Uterus (tissue), 4 donors: ENCODE results near the gene CTCF. TPM values are rescaled to one million over a fixed set of nuclear protein-coding genes. Genes with fewer than 3 reads are reported as not detected.

Source experiments
- DNase-seq, 2 donors: peaks; one replicate each; pipeline ENCODE4 v3.0.0-alpha.2; 2019 to 2020
- H3K27ac ChIP-seq, 2 donors: fragments of 200-600 bp; sonication (generic); 1 replicate in 1 of 2; 2 replicates in 1 of 2; pipeline ENCODE4 v1.5.1; 2016 to 2018
- H3K27me3 ChIP-seq, 2 donors: fragments of 200-600 bp; sonication (generic); one replicate each; pipeline ENCODE4 v1.5.1; 2018 to 2019; ENCODE audit warnings: control low read depth in 1 of 2
- H3K36me3 ChIP-seq, 2 donors: fragments of 200-600 bp; sonication (generic); one replicate each; pipeline ENCODE4 v1.5.1; 2019; ENCODE audit warnings: control low read depth in 1 of 2
- H3K4me1 ChIP-seq, 2 donors: fragments of 200-600 bp; sonication (generic); one replicate each; pipeline ENCODE4 v1.5.1; 2018 to 2019; ENCODE audit warnings: control low read depth in 1 of 2
- H3K4me3 ChIP-seq, 2 donors: fragments of 200-600 bp; sonication (generic); 1 replicate in 1 of 2; 2 replicates in 1 of 2; pipeline ENCODE4 v1.5.1; 2018 to 2019; ENCODE audit warnings: mild to moderate bottlenecking in 1 of 2
- H3K9me3 ChIP-seq, 2 donors: fragments of 200-600 bp; sonication (generic); one replicate each; pipeline ENCODE4 v1.5.1; 2019; ENCODE audit warnings: control low read depth in 1 of 2
- POLR2A ChIP-seq, 2 donors: fragments of 450-650 bp; IDR thresholded peaks; one replicate each; pipeline ENCODE4 v1.6.1; 2016; ENCODE audit warnings: antibody characterized with exemption in 2 of 2, mild to moderate bottlenecking in 1 of 2, moderate library complexity in 1 of 2
- intact Hi-C: fragments of 100-400 bp; cut with DNase I; formaldehyde crosslinking; loops from one replicate; pipeline ENCODE4 v1.15.1; 2023; ENCODE audit warnings: low total_unique reads
- total RNA-seq, 4 donors: library from RNA; depleted of rRNA in 3 of 4; stranded (reverse); fragments of >200 nt in 3 of 4; gene quantifications; one replicate each; pipeline versions ENCODE4 v1.1.0 to v1.2.4, GENCODE V29; 2014 to 2023
- TF ChIP-seq, protein P1 (sequence below), 4 experiments: fragments of 200-600 bp in 2 of 4; fragments of 450-650 bp in 2 of 4; sonication (generic) in 2 of 4; IDR thresholded peaks; one replicate each; pipeline ENCODE4 v1.5.1; 2016 to 2019; ENCODE audit warnings: antibody characterized with exemption in 4 of 4, mild to moderate bottlenecking in 2 of 4, moderate library complexity in 1 of 4
- donor health status: DM: yes; HTN: yes; CAD: no.

Gene CTCF
- total RNA-seq, 4 donors from 2014 or later: 24.8 to 54.1 (median 43.7) TPM

DNA sequence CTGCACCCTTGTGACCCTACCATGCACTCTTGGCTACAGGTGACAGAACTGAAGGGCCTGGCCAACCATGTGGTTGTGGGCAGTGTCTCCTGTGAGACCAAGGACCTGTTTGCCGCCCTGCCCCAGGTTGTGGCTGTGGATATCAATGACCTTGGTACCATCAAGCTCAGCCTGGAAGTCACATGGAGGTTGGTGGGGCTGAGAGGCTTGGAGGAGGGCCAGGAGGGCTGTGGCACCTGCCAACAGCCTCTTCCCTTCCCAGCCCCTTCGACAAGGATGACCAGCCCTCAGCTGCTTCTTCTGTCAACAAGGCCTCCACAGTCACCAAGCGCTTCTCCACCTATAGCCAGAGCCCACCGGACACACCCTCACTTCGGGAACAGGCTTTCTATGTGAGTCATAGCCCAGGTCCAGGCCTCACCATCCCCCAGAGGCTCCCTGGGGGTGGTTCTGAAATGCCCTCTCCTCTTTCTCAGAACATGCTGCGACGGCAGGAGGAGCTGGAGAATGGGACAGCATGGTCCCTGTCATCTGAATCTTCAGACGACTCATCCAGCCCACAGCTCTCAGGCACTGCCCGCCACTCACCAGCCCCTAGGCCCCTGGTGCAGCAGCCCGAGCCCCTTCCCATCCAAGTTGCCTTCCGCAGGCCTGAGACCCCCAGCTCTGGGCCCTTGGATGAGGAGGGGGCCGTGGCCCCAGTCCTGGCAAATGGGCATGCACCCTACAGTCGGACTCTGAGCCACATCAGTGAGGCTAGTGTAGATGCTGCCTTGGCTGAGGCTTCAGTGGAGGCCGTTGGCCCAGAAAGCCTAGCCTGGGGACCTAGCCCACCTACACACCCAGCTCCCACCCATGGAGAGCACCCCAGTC lies 20.7 kb upstream of the CTCF start:
- Histone ChIP-seq H3K27ac (no peak overlapping the region), H3K4me3 (no peak overlapping the region), H3K4me1 (peaks cover 0 to 21% of the 10 kb centered on the region in 2 donors), H3K9me3 (no peaks in the 10 kb centered on the region), H3K36me3 (no peaks in the 10 kb centered on the region), H3K27me3 (no peaks in the 10 kb centered on the region)
- intact Hi-C loops: no loop called here
- TF ChIP-seq POLR2A (IDR thresholded peaks at IDR 0.05): no peak
- TF ChIP-seq, protein P1, sequence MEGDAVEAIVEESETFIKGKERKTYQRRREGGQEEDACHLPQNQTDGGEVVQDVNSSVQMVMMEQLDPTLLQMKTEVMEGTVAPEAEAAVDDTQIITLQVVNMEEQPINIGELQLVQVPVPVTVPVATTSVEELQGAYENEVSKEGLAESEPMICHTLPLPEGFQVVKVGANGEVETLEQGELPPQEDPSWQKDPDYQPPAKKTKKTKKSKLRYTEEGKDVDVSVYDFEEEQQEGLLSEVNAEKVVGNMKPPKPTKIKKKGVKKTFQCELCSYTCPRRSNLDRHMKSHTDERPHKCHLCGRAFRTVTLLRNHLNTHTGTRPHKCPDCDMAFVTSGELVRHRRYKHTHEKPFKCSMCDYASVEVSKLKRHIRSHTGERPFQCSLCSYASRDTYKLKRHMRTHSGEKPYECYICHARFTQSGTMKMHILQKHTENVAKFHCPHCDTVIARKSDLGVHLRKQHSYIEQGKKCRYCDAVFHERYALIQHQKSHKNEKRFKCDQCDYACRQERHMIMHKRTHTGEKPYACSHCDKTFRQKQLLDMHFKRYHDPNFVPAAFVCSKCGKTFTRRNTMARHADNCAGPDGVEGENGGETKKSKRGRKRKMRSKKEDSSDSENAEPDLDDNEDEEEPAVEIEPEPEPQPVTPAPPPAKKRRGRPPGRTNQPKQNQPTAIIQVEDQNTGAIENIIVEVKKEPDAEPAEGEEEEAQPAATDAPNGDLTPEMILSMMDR (IDR thresholded peaks at IDR 0.05): no peak
- no peak for DNase-seq

DNA sequence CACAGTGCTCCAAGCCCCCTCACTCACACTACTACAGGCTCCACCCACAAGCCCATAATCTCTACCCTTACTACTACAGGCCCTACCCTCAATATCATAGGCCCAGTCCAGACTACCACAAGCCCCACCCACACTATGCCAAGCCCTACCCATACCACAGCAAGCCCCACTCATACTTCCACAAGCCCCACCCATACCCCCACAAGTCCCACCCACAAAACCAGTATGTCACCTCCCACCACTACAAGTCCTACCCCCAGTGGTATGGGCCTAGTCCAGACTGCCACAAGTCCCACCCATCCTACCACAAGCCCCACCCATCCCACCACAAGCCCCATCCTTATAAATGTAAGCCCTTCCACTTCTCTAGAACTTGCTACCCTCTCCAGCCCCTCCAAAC lies 19.9 kb upstream of the CTCF start:
- TF ChIP-seq POLR2A (IDR thresholded peaks at IDR 0.05): no peak
- TF ChIP-seq, protein P1 (IDR thresholded peaks at IDR 0.05): no peak
- intact Hi-C loops: no loop called here
- H3K27me3 ChIP-seq: no peaks in the 10 kb centered on the region
- H3K9me3 ChIP-seq: no peaks in the 10 kb centered on the region
- H3K36me3 ChIP-seq: no peaks in the 10 kb centered on the region
- H3K4me3 ChIP-seq: no peak overlapping the region
- H3K27ac ChIP-seq: peak overlapping the region in 1 of 2 donors; percentile 44
- DNase-seq: peak in 1 of 2 donors; percentile 57
- peaks cover 0 to 21% of the 10 kb centered on the region in 2 donors for H3K4me1 ChIP-seq

DNA sequence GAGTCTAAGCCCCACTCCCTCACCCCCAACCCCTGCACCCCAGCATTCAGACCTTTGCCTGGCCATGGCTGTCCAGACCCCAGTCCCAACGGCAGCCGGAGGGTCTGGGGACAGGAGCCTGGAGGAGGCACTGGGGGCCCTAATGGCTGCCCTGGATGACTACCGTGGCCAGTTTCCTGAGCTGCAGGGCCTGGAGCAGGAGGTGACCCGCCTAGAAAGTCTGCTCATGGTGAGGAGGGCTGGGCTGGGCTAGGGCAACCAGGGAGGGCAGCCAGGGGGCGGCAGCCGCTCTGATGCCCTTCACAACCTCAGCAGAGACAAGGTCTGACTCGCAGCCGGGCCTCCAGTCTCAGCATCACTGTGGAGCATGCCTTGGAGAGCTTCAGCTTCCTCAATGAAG lies 19.3 kb upstream of the CTCF start:
- Histone ChIP-seq H3K36me3 (no peaks in the 10 kb centered on the region), H3K4me3 (no peak overlapping the region), H3K27me3 (no peaks in the 10 kb centered on the region), H3K9me3 (no peaks in the 10 kb centered on the region), H3K4me1 (peaks cover 0 to 18% of the 10 kb centered on the region in 2 donors), H3K27ac (peak overlapping the region in 1 of 2 donors; percentile 44)
- no peak for DNase-seq
- TF ChIP-seq POLR2A (IDR thresholded peaks at IDR 0.05): no peak
- TF ChIP-seq, protein P1 (IDR thresholded peaks at IDR 0.05): no peak
- intact Hi-C loops: no loop called here

DNA sequence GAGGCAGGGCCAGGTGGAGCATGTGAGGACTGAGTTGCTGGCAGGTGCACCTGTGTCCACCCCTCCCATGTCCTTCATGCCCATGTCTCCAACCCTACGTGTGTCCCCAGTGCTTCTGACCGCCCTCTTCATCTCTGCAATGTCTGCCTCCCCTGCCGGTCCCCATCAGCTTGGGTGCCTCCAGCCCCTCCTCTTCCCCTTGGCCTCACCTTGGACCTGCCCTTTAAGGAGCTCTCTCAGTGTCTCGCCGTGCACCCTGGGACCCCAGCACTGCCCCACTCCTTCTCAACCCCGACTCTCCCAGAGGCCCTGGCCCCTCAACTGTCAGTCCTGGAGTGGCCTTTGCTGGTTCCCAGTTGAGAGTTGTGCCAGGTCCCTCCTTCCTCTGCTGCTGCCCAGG lies 18.7 kb upstream of the CTCF start:
- no peaks in the 10 kb centered on the region for H3K36me3 ChIP-seq
- intact Hi-C loops: no loop called here

More for the DNA sequence above, 18.7 kb upstream of the CTCF start:
- Histone ChIP-seq H3K4me1 (peaks cover 0 to 13% of the 10 kb centered on the region in 2 donors), H3K27ac (no peak overlapping the region), H3K27me3 (no peaks in the 10 kb centered on the region), H3K4me3 (no peak overlapping the region), H3K9me3 (no peaks in the 10 kb centered on the region)
- TF ChIP-seq, protein P1 (IDR thresholded peaks at IDR 0.05): no peak
- TF ChIP-seq POLR2A (IDR thresholded peaks at IDR 0.05): no peak
- no peak for DNase-seq
